Mesendoderm (in vitro differentiated cells): ENCODE measurements around the gene COL18A1.

Experiments used
- DNase-seq: peaks from one replicate; pipeline ENCODE4 v3.0.0; 2013
- H2AK5ac ChIP-seq: 2 replicates; pipeline ENCODE4 v1.6.1; 2013; ENCODE audit warnings: low read length, inconsistent platforms
- H2BK120ac ChIP-seq: 2 replicates; pipeline ENCODE4 v1.6.1; 2013; ENCODE audit warnings: low read depth, mild to moderate bottlenecking, low read length, moderate library complexity, mixed read lengths
- H2BK15ac ChIP-seq: replicated peaks from 2 replicates; pipeline ENCODE4 v1.6.1; 2013; ENCODE audit warnings: low read depth, mild to moderate bottlenecking, moderate library complexity
- H2BK5ac ChIP-seq: 2 replicates; pipeline ENCODE4 v1.6.1; 2013; ENCODE audit warnings: low read length, inconsistent platforms
- H3K18ac ChIP-seq: 2 replicates; pipeline ENCODE4 v1.6.1; 2013; ENCODE audit warnings: mild to moderate bottlenecking, low read length, mixed read lengths
- H3K23ac ChIP-seq: one replicate; pipeline ENCODE4 v1.6.1; 2013; ENCODE audit warnings: low read length
- H3K27ac ChIP-seq: 2 replicates; pipeline ENCODE4 v1.5.1; 2013; ENCODE audit warnings: low read depth, mild to moderate bottlenecking, inconsistent platforms, low read length, moderate library complexity
- H3K27me3 ChIP-seq: 2 replicates; pipeline ENCODE4 v1.6.1; 2013; ENCODE audit warnings: low read length, control low read depth, mild to moderate bottlenecking, inconsistent platforms; ENCODE audit not compliant: insufficient read depth, poor library complexity
- H3K36me3 ChIP-seq: 2 replicates; pipeline ENCODE4 v1.6.1; 2013; ENCODE audit warnings: low read length, inconsistent platforms; ENCODE audit not compliant: control insufficient read depth, insufficient read depth
- H3K4ac ChIP-seq: one replicate; pipeline ENCODE4 v1.6.1; 2013; ENCODE audit warnings: low read depth, mild to moderate bottlenecking, low read length, moderate library complexity
- H3K4me1 ChIP-seq: 2 replicates; pipeline ENCODE4 v1.6.1; 2013; ENCODE audit warnings: low read depth, low read length, inconsistent platforms; ENCODE audit not compliant: control insufficient read depth
- H3K4me2 ChIP-seq: 2 replicates; pipeline ENCODE4 v1.6.1; 2013; ENCODE audit warnings: low read length
- H3K4me3 ChIP-seq: 2 replicates; pipeline ENCODE4 v1.5.1; 2013; ENCODE audit warnings: mild to moderate bottlenecking, low read length
- H3K56ac ChIP-seq: one replicate; pipeline ENCODE4 v1.6.1; 2013; ENCODE audit warnings: low read length
- H3K79me1 ChIP-seq: 2 replicates; pipeline ENCODE4 v1.6.1; 2013; ENCODE audit warnings: low read length, inconsistent platforms
- H3K79me2 ChIP-seq: 2 replicates; pipeline ENCODE4 v1.6.1; 2013; ENCODE audit warnings: mild to moderate bottlenecking, low read length; ENCODE audit not compliant: control insufficient read depth, insufficient read depth
- H3K9ac ChIP-seq: 2 replicates; pipeline ENCODE4 v1.6.1; 2013; ENCODE audit warnings: low read length, inconsistent platforms
- H4K5ac ChIP-seq: one replicate; pipeline ENCODE4 v1.6.1; 2013; ENCODE audit warnings: low read length
- H4K8ac ChIP-seq: one replicate; pipeline ENCODE4 v1.6.1; 2013; ENCODE audit warnings: low read depth, mild to moderate bottlenecking, control low read depth, low read length, moderate library complexity
- WGBS: extraction: QIAGEN DNeasy Blood & Tissue Kit; methylation state at CpG from one replicate; pipeline ENCODE4 v1.1.7; 2013; ENCODE audit warnings: low lambda C conversion rate, missing lambda C conversion rate; ENCODE audit not compliant: insufficient coverage; ENCODE audit errors: extremely low coverage; 5-methylcytosine and 5-hydroxymethylcytosine counted together

COL18A1 gene

DNA sequence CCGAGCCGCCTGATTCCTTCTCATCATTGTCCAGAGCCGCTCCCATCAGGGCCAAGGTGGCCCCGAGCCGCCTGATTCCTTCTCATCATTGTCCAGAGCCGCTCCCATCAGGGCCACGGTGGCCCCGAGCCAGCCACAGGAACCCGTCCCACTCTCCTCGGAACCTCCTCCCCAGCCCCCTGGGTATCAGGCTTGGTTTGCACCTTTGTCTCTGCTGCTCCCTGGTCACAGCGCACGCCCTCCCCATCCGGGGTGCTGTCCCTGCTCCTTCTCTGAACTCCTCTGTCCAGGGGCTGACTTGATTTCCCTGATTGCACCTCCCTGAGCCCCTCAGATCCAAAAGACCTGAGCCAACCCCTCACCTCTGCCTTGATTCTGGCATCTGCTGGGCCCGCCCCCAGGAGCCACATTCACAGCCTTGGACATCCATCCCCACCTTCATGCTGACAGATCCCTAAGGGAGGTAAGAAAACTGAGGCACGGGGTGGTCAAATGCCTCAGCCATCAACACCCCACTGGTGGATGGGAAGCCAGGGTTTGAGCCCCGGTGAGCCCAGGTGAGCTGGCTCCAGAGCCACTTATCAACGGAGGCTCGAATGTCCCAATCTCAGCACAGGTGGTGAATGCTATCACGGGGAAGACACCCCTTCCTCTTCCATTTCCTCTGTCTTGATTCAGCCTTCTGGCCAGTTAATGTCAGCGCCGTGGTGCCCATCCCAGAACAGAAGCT is 25.6 kb upstream of the COL18A1 start:
- Histone ChIP-seq H3K4me3 (no peak overlapping the region), H3K56ac (no peak overlapping the region), H3K18ac (no peak overlapping the region), H3K4me1 (no peaks in the 10 kb centered on the region), H3K4me2 (no peak overlapping the region), H3K9ac (no peak overlapping the region), H4K8ac (no peak overlapping the region), H3K27me3 (no peaks in the 10 kb centered on the region), H3K27ac (no peak overlapping the region), H2BK5ac (no peak overlapping the region), H2BK120ac (no peak overlapping the region), H3K36me3 (no peaks in the 10 kb centered on the region), H3K79me1 (no peaks in the 10 kb centered on the region), H3K79me2 (no peaks in the 10 kb centered on the region), H2AK5ac (no peak overlapping the region), H3K23ac (no peak overlapping the region), H2BK15ac (no peak overlapping the region), H3K4ac (no peak overlapping the region), H4K5ac (no peak overlapping the region)
- DNase-seq: no peak
- no CpG with 5 or more reads among the region's 21 CpGs for WGBS

DNA sequence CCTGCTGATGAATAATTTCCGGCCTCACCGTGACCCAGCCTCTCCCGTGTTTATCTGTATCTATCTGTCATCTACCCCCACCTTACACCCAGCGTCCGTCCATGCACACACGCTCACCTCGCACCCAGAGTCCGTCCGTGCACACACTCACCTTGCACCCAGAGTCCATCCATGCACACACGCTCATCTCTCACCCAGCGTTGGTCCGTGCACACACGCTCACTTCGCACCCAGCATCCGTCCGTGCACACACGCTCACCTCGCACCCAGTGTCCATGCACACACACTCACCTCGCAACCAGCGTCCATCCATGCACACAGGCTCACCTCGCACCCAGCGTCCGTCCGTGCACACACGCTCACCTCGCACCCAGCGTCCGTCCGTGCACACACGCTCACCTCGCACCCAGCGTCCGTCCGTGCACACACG is 25.0 kb upstream of the COL18A1 start:
- Histone ChIP-seq H4K8ac (no peak overlapping the region), H3K27ac (no peak overlapping the region), H2AK5ac (no peak overlapping the region), H3K4me2 (no peak overlapping the region), H3K4me1 (no peaks in the 10 kb centered on the region), H2BK15ac (no peak overlapping the region), H2BK120ac (no peak overlapping the region), H3K79me2 (no peaks in the 10 kb centered on the region), H3K79me1 (no peaks in the 10 kb centered on the region), H3K23ac (no peak overlapping the region), H3K27me3 (no peaks in the 10 kb centered on the region), H3K4me3 (no peak overlapping the region), H3K18ac (no peak overlapping the region), H3K56ac (no peak overlapping the region), H4K5ac (no peak overlapping the region), H3K9ac (no peak overlapping the region), H3K4ac (no peak overlapping the region), H2BK5ac (no peak overlapping the region), H3K36me3 (no peaks in the 10 kb centered on the region)
- no CpG with 5 or more reads among the region's 35 CpGs for WGBS
- no peak for DNase-seq

DNA sequence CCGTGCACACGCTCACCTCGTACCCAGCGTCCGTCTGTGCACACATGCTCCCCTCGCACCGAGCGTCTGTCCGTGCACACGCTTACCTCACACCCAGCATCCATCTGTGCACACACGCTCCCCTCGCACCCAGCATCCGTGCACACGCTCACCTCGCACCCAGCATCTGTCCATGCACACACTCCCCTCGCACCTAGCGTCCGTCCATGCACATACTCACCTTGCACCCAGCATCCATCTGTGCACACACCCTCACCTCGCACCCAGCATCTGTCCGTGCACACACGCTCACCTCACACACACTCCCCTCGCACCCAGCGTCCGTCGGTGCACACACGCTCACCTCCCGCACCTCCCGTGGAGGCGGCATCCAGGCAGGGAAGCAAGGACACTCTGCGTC is 24.4 kb upstream of the COL18A1 start:
- Histone ChIP-seq H3K56ac (no peak overlapping the region), H3K27me3 (no peaks in the 10 kb centered on the region), H3K23ac (no peak overlapping the region), H3K4me1 (no peaks in the 10 kb centered on the region), H2BK5ac (no peak overlapping the region), H2BK120ac (no peak overlapping the region), H2AK5ac (no peak overlapping the region), H3K18ac (no peak overlapping the region), H3K36me3 (no peaks in the 10 kb centered on the region), H3K9ac (no peak overlapping the region), H4K5ac (no peak overlapping the region), H3K4me2 (no peak overlapping the region), H3K4me3 (no peak overlapping the region), H3K79me1 (no peaks in the 10 kb centered on the region), H3K27ac (no peak overlapping the region), H4K8ac (no peak overlapping the region), H2BK15ac (no peak overlapping the region), H3K79me2 (no peaks in the 10 kb centered on the region), H3K4ac (no peak overlapping the region)
- no CpG with 5 or more reads among the region's 30 CpGs for WGBS
- no peak for DNase-seq

GRCh38 chr21:45381036-45381787 is 23.8 kb upstream of the COL18A1 start:
- Histone ChIP-seq H3K4me1 (no peaks in the 10 kb centered on the region), H3K36me3 (no peaks in the 10 kb centered on the region), H3K23ac (no peak overlapping the region), H2BK15ac (no peak overlapping the region), H3K79me1 (no peaks in the 10 kb centered on the region), H4K8ac (no peak overlapping the region), H3K4me3 (no peak overlapping the region), H3K18ac (no peak overlapping the region), H3K27me3 (no peaks in the 10 kb centered on the region), H2AK5ac (no peak overlapping the region), H3K4me2 (no peak overlapping the region), H3K56ac (no peak overlapping the region), H2BK5ac (no peak overlapping the region), H2BK120ac (no peak overlapping the region), H3K79me2 (no peaks in the 10 kb centered on the region), H3K27ac (no peak overlapping the region), H3K9ac (no peak overlapping the region), H3K4ac (no peak overlapping the region), H4K5ac (no peak overlapping the region)
- no peak for DNase-seq
- WGBS: no CpG with 5 or more reads among the region's 24 CpGs

DNA sequence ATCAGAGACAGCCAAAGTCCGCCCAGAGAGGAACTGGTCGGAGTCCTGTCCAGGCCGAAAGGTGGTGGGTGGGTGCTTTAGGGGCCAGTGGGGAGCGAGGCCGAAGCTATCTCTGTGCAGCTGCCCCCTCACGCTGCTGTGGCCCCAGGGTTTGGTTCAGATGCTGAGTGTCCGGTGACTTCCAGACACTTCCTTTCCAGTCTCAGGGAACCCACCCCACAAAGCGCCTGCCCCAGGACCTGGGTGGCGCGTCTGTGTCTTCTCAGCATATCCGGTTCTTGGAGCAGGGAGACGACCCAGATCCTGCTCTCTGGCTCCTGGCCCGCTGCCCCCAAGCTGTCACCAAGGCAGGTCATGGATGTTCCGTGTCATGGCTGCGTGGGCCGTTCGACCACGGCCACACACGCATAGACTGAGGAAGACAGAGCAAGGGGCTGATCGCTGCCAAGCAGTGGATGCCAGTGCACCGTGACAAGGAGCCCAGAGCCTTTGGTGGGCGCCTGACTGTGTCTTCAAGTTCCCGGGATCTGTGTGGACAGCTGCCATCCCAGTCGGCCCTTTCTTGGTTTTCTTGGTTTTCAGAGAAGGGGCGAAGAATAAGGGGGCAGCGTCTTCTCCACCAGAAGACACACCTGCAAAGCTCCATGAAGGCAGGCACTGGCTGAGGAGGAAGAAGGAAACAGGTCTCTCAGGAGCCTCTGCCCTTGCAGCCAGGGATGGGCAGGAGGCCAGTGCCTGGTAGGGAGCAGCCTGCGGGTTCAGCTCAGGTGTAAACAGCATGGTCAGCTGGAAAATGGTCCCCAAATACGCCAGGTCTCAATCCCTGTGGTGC is 22.9 kb upstream of the COL18A1 start:
- no peak for DNase-seq
- H2BK5ac ChIP-seq: no peak overlapping the region
- no peak overlapping the region for H3K4me3 ChIP-seq
- H2BK15ac ChIP-seq: no peak overlapping the region
- no peak overlapping the region for H3K23ac ChIP-seq
- no peak overlapping the region for H4K8ac ChIP-seq
- no peaks in the 10 kb centered on the region for H3K36me3 ChIP-seq
- no peak overlapping the region for H3K18ac ChIP-seq
- H3K4ac ChIP-seq: no peak overlapping the region
- H3K56ac ChIP-seq: no peak overlapping the region
- H3K79me1 ChIP-seq: no peaks in the 10 kb centered on the region
- no peak overlapping the region for H3K27ac ChIP-seq
- H4K5ac ChIP-seq: no peak overlapping the region
- H3K27me3 ChIP-seq: no peaks in the 10 kb centered on the region
- H3K4me2 ChIP-seq: no peak overlapping the region
- H3K79me2 ChIP-seq: no peaks in the 10 kb centered on the region
- H3K4me1 ChIP-seq: no peaks in the 10 kb centered on the region
- no peak overlapping the region for H3K9ac ChIP-seq
- no peak overlapping the region for H2BK120ac ChIP-seq
- H2AK5ac ChIP-seq: no peak overlapping the region
- WGBS: no CpG with 5 or more reads among the region's 28 CpGs
